ENCODE measurements around the gene TEX2.
"Not testable (repeated sequence)": the region's sequence is repeated elsewhere in the genome, so short reads cannot be mapped to it uniquely, and the experiment has no call there.

DNA sequence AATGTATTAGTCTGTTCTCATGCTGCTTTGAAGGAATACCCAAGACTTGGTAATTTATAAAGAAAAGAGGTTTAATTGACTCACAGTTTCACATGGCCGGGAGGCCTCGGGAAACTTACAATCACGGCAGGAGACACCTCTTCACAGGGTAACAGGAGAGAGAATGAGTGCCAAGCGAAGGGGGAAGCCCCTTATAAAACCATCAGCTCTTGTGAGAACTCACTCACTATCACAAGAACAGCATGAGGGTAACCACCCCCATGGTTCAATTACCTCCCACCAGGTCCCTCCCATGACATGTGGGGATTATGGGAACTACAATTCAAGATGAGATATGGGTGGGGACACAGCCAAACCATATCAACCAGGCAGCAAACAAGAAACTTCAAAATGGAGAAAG, 24.6 kb downstream of the TEX2 start:
- not testable (repeated sequence) for TF ChIP-seq POLR2AphosphoS5 (IDR thresholded peaks at IDR 0.05; ENCODE audit: low read depth)
- TF ChIP-seq, protein P1, sequence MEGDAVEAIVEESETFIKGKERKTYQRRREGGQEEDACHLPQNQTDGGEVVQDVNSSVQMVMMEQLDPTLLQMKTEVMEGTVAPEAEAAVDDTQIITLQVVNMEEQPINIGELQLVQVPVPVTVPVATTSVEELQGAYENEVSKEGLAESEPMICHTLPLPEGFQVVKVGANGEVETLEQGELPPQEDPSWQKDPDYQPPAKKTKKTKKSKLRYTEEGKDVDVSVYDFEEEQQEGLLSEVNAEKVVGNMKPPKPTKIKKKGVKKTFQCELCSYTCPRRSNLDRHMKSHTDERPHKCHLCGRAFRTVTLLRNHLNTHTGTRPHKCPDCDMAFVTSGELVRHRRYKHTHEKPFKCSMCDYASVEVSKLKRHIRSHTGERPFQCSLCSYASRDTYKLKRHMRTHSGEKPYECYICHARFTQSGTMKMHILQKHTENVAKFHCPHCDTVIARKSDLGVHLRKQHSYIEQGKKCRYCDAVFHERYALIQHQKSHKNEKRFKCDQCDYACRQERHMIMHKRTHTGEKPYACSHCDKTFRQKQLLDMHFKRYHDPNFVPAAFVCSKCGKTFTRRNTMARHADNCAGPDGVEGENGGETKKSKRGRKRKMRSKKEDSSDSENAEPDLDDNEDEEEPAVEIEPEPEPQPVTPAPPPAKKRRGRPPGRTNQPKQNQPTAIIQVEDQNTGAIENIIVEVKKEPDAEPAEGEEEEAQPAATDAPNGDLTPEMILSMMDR (IDR thresholded peaks at IDR 0.05; ENCODE audit: insufficient read depth, low read length) = not testable (repeated sequence)

Data from HL-60 (cell line).